Hepatocyte (in vitro differentiated cells): Measurements from ENCODE around the gene TTBK1. TPM values are rescaled to one million over a fixed set of nuclear protein-coding genes. Genes with fewer than 3 reads are reported as not detected.

Experiments used
- DNase-seq: peaks from one replicate; pipeline ENCODE4 v3.0.0-alpha.2; 2016; ENCODE audit warnings: low spot score
- H2AFZ ChIP-seq: fragments of 200-600 bp; sonication (generic); 2 replicates; pipeline ENCODE4 v1.6.0; 2016; ENCODE audit warnings: antibody characterized with exemption, mild to moderate bottlenecking
- H3K27ac ChIP-seq: fragments of 200-600 bp; sonication (generic); 2 replicates; pipeline ENCODE4 v1.5.1; 2016; ENCODE audit warnings: mild to moderate bottlenecking
- H3K27me3 ChIP-seq: fragments of 200-600 bp; sonication (generic); 2 replicates; pipeline ENCODE4 v1.6.1; 2016
- H3K36me3 ChIP-seq: fragments of 200-600 bp; sonication (generic); replicated peaks from 2 replicates; pipeline ENCODE4 v1.5.1; 2016; ENCODE audit warnings: low read depth; ENCODE audit not compliant: insufficient read depth
- H3K4me1 ChIP-seq: fragments of 200-600 bp; sonication (generic); 2 replicates; pipeline ENCODE4 v1.5.1; 2016; ENCODE audit warnings: mild to moderate bottlenecking, moderate library complexity; ENCODE audit not compliant: insufficient read depth
- H3K4me2 ChIP-seq: fragments of 200-600 bp; sonication (generic); 2 replicates; pipeline ENCODE4 v1.6.0; 2016
- H3K4me3 ChIP-seq: fragments of 200-600 bp; sonication (generic); 2 replicates; pipeline ENCODE4 v1.5.1; 2016; ENCODE audit warnings: mild to moderate bottlenecking
- H3K79me2 ChIP-seq: fragments of 200-600 bp; sonication (generic); 2 replicates; pipeline ENCODE4 v1.6.0; 2017; ENCODE audit warnings: mild to moderate bottlenecking
- H3K9me2 ChIP-seq: fragments of 200-600 bp; sonication (generic); replicated peaks from 2 replicates; pipeline ENCODE4 v1.6.0; 2017; ENCODE audit warnings: mild to moderate bottlenecking; ENCODE audit not compliant: insufficient read depth
- H3K9me3 ChIP-seq: fragments of 200-600 bp; sonication (generic); 2 replicates; pipeline ENCODE4 v1.5.1; 2016; ENCODE audit warnings: low read depth, mild to moderate bottlenecking
- H4K20me1 ChIP-seq: fragments of 200-600 bp; sonication (generic); 2 replicates; pipeline ENCODE4 v1.6.0; 2016; ENCODE audit warnings: mild to moderate bottlenecking; ENCODE audit not compliant: insufficient read depth, poor library complexity, severe bottlenecking
- CTCF ChIP-seq: fragments of 200-600 bp; sonication (generic); IDR thresholded peaks from 2 replicates; pipeline ENCODE4 v1.5.1; 2016; ENCODE audit warnings: antibody characterized with exemption, mild to moderate bottlenecking; ENCODE audit not compliant: poor library complexity
- EZH2 ChIP-seq: fragments of 200-600 bp; sonication (generic); IDR thresholded peaks from 2 replicates; pipeline ENCODE4 v1.6.1; 2016; ENCODE audit warnings: antibody characterized with exemption, mild to moderate bottlenecking, borderline replicate concordance
- EZH2phosphoT487 ChIP-seq: fragments of 200-600 bp; sonication (generic); IDR thresholded peaks from one replicate; pipeline ENCODE4 v1.6.1; 2018; ENCODE audit warnings: antibody characterized with exemption, mild to moderate bottlenecking, low read depth, moderate library complexity; ENCODE audit not compliant: unreplicated experiment, severe bottlenecking
- WGBS: methylation state at CpG from one replicate; pipeline ENCODE4 v1.1.6; 2016; ENCODE audit warnings: low lambda C conversion rate; ENCODE audit errors: missing lambda C conversion rate; 5-methylcytosine and 5-hydroxymethylcytosine counted together
- polyA plus RNA-seq: library from polyadenylated mRNA; unstranded; fragments of >200 nt; fragmentation: Nextera tagmentation; extraction: Ambion mirVana; gene quantifications from 2 replicates; pipeline ENCODE4 v1.2.1, GENCODE V29; 2016
- total RNA-seq: library from RNA; depleted of rRNA; stranded (reverse); fragments of >200 nt; gene quantifications from 2 replicates; pipeline ENCODE4 v1.2.3, GENCODE V29; 2014

TTBK1 gene
- total and polyA plus RNA-seq, 2 experiments from 2014 or later, result 0.34 to 1.1 TPM

- Histone ChIP-seq H3K9me3 (no peaks in the 10 kb centered on the region), H4K20me1 (no peaks in the 10 kb centered on the region), H3K9me2 (no peaks in the 10 kb centered on the region), H3K27ac (no peak overlapping the region), H3K27me3 (no peaks in the 10 kb centered on the region), H3K79me2 (no peaks in the 10 kb centered on the region), H3K4me1 (no peaks in the 10 kb centered on the region), H3K4me2 (no peak overlapping the region), H3K36me3 (no peaks in the 10 kb centered on the region), H3K4me3 (no peak overlapping the region), H2AFZ (no peak overlapping the region)
- no peak for DNase-seq
- TF ChIP-seq EZH2, result no peak
- no peak for TF ChIP-seq EZH2phosphoT487
- no peak for TF ChIP-seq CTCF
- WGBS, result 95% methylated on average over 3 of the region's 3 CpGs
Observed at GRCh38 chr6:43294536-43294935, 51.3 kb downstream of the TTBK1 start.

GRCh38 chr6:43295456-43295855, 52.2 kb downstream of the TTBK1 start:
- Histone ChIP-seq H3K4me2 (no peak overlapping the region), H3K27me3 (no peaks in the 10 kb centered on the region), H4K20me1 (no peaks in the 10 kb centered on the region), H3K4me1 (no peaks in the 10 kb centered on the region), H3K79me2 (no peaks in the 10 kb centered on the region), H3K9me3 (no peaks in the 10 kb centered on the region), H3K36me3 (no peaks in the 10 kb centered on the region), H3K27ac (no peak overlapping the region), H2AFZ (no peak overlapping the region), H3K4me3 (no peak overlapping the region), H3K9me2 (no peaks in the 10 kb centered on the region)
- WGBS, result 87% methylated on average over 3 of the region's 3 CpGs
- no peak for DNase-seq
- TF ChIP-seq EZH2phosphoT487 (no peak), EZH2 (no peak), CTCF (no peak)

- Histone ChIP-seq H4K20me1 (no peaks in the 10 kb centered on the region), H2AFZ (no peak overlapping the region), H3K4me1 (no peaks in the 10 kb centered on the region), H3K27ac (no peak overlapping the region), H3K27me3 (no peaks in the 10 kb centered on the region), H3K9me2 (no peaks in the 10 kb centered on the region), H3K36me3 (no peaks in the 10 kb centered on the region), H3K4me2 (no peak overlapping the region), H3K4me3 (no peak overlapping the region), H3K79me2 (no peaks in the 10 kb centered on the region), H3K9me3 (no peaks in the 10 kb centered on the region)
- 95% methylated on average over 5 of the region's 5 CpGs for WGBS
- DNase-seq, result no peak
- TF ChIP-seq EZH2 (no peak), CTCF (no peak)
Observed at GRCh38 chr6:43296780-43297497, 53.7 kb downstream of the TTBK1 start.
